NCI-H524 treated with DMSO at 0.1 percent for 48 hours (cell line): ENCODE data around the gene A2M.
A peak's percentile ranks its signal among the peaks of the same experiment; 100 is the strongest.

Experiments
- DNase-seq: peaks from one replicate; lab custom pipeline; 2025; lab: John Stamatoyannopoulos, UW

The A2M gene

DNA sequence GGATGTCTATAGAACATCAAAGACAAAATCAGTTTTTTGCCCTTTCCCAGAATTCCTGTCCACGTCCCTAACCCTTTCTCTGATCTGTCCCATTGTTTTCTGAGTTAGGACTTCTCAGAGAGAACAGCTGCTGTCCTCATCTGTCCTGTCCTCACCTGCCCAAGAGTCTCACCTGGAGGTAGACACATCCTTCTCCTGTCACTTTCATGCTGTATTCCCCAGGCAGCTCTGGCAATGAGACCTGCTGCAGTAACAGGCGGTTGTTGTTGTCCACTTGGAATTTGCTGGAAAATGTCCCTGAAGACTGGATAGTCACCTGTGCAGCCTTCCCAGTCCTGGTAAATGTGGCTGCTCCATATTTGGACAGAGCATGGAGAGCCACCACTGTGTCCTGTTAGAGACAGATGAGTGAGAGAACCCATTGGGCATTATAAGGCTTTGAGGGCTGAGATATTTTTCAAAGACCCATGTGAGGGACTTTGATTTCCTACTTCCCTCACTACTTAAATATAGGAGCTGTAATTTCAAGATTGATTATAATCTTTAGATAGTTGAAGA is 43.2 kb downstream of the A2M start:
- DNase-seq: no peak

GRCh38 chr12:9071969-9072368 is 43.8 kb downstream of the A2M start:
- no peak for DNase-seq

- DNase-seq: no peak
These were observed 44.2 kb downstream of the A2M start for GRCh38 chr12:9071518-9071917.

- DNase-seq: no peak
These were observed 45.4 kb downstream of the A2M start for GRCh38 chr12:9070351-9070750.

- DNase-seq: no peak
These were observed 47.1 kb downstream of the A2M start for GRCh38 chr12:9068600-9068999.

DNA sequence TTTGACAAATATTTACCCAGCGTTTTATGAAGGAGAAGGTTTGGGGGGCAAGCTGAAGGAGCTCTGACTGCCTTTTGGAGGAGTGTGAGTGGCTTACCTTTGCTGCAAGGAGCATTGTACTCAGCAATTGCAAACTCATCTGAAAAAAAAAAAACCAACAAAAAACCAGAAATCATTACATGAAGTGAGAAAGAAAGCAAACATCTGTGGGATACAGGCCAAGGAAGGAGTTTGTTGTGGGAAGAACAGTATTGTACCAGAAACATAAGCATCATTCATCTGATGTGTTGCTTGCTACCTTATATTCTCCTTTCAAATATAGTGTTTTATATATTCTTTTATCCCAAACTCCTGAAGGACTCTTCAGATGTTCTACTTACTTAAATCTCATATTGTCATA is 47.6 kb downstream of the A2M start:
- DNase-seq: no peak

- no peak for DNase-seq
These were observed 48.8 kb downstream of the A2M start for GRCh38 chr12:9066755-9067423.

- DNase-seq: no peak
These were observed 49.5 kb downstream of the A2M start for GRCh38 chr12:9066183-9066623.

DNA sequence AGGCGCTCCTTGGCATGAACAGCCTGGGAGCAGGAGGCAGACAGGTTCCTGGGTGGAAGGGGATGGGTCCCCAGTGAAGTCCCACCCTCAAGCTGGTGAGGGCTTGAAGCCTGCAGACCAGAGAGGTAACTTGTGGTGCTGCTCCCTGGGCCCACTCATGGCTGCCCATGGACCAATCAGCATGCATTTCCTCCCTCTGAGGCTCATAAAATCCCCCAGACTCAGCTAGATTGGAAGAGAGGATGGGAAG is 50.2 kb downstream of the A2M start:
- DNase-seq: no peak

DNA sequence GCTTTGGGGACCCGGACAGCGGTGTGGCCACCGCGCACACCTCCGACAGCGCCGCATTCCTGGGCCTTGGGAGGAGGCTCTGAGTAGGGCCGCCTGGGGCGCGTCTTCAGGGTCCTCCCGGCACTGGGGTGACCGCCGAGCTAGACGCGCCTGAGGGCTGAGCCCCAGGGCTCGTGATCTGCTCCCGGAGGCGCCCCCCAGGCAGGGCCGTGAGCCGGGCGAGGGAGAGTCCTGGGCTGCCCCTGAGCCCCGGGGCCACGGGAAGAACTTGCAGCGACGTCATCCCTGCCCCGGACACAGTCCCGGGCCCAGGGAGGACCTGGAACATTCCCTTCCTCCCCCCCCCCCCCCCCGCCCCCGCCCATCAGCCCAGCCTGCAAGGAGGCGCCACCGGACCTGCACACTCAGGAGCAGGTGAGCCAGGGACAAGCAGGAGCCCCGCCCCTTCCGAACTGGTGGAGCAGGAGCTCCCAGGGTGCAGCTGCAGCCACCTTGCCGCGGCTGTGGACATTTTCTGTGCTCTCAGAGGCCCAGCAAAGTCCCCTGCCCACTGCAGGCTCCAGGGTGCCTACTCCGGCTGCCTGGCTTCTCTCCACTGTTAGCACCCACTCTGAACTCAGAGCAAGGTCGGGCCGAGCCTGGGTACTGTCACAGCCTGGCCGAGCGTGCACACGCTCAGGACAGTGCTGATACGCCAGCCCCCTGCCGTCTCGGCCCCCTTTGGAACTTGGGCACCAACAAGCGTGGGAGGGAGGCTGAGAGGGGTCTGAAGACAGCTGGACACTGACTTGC is 50.7 kb downstream of the A2M start:
- DNase-seq: no peak

DNA sequence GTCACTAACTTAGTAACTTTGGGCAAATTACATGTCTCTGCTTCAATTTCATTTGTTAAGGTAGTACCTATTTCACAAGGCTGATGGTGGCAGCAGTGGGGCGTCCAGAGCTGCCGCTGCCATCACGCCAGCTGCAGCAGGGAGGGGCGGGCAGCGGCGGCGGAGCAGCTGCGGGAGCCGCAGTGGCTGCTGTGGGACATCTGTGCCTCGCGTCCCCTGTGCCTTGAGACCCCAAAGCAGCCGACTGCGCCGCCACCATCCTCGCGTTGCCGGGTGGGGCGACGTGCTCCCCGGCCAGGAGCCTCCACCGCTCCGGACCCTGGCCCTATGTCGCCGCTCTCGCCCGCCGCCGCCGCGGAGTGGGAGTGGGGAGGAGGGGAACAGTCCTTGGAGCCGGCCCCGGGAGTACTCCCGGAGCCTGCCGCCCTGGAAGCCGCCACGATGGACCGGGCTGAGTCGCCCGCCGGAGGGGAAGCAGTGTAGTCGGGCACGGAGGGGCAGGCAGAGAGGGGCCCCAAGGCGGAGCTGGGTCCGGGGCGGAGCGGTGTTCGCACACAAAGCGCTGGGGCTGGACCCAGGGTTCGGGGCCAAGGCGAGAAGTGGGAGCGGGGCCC is 51.4 kb downstream of the A2M start:
- peak; percentile 33 for DNase-seq

DNA sequence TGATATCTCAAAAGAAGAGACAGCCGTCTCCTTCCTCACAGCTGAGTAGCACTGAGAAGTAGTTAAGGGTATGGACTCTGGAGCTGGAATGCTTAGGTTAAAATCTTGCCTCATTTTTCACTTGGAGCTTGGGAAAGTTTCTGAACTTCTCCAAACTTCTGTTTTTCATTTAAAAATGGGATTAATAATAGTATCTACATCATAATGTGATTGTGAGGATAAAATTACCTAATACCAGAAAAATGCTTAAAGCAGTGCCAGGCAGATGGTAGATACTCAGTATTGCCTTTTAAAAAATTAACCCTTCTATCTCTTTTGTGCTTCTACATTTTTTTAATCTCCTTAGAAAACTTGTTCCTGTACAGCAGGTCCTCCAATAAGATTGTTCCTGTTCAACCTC is 63.1 kb downstream of the A2M start:
- DNase-seq: no peak

GRCh38 chr12:9051158-9051550 is 64.6 kb downstream of the A2M start:
- no peak for DNase-seq

DNA sequence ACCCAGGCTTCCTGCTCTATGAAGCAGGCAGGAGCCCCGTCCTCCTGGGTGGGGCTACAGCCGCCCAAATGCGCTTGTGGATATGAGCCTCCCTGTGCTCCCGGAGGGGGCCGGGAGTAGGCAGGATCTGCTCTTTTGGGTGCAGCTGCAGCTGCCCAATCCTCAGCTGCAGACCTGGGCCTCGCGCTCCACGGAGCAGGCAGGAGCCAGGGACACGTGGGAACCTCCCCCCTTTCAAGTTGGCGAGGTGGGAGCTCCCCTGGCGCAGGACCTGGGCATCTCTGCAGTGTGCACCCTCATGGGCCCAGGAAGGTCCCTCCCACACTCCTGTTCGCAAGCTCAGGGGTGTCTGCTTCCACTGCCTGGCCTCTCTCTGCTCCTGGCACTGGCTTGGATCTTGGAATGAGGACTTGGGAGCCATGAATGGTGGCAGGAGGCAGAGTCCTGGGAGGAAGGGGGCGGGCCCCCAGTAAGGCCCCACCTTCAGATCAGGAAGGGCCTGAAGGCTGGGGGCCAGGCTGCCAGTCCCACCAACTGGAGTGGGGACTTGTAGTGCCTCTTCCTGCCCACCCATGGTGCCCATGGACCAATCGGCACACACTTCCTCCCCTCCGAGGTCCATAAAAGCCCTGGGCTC is 65.1 kb downstream of the A2M start:
- no peak for DNase-seq

DNA sequence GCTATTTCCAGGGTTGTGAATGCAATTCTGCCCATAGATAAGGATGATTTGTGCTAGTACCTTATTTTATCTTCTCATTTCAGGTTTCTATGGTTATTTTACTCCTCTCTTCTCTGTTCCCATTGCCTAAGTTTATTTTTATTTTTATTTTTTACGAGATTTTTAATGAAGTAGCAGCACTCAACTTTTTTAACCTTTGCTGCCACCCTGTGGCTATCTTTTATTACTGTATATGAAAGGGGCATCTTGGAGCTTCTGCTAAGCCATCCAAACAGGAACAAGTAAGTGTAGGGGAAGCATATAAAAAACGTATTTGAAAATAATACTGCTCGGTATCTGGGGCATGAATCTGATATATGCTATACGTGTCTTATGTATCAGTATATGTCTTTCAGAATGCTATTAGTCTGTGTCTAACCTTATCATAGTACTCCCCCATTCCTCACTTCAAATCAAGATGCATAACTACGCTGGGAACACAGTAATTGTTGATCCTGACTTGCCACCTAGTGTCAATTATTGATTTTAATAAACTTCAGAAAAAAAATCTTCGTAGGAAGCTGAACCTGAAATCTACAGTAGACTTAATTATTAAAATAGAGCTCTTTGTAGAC is 66.1 kb downstream of the A2M start:
- DNase-seq: no peak

DNA sequence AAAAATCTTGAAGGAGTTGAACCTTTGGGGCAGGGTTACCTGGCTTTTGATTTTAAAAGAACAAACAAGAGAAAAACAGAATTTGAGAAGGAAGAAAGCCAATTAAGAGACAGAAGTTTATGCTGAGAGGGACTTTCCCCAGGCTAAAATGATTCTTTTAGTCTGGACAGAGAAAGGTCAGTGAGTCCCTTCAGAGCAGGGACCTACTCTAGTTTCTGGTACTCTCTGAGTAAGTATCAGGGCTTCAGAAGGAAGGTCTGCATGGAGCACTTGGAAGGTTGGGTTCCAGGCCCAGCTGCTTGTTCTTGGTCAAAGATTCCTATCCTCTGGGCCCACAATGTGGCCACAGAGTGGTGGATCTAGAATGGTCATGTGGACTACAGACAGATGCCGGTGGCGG is 66.8 kb downstream of the A2M start:
- DNase-seq: no peak

DNA sequence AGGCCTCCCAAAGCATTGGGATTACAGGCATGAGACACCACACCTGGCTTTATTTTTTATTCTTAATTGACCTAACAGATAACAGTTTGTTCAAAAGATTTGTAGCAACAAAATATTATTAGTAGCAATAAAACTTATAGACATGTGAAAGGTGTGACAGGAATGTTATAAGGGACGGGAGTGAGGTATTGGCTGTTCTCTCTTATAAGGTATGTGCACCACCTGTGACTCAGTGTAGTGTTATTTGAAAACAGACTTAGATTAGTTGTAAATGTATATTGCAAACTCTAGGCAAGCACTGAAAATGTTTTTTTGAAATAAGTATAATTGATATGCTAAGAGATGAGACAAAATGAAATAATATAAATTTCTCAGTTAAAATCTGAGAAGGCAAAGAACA is 68.6 kb downstream of the A2M start:
- no peak for DNase-seq

- DNase-seq: peak; percentile 85
These were observed 72.0 kb downstream of the A2M start for GRCh38 chr12:9043766-9044165.

DNA sequence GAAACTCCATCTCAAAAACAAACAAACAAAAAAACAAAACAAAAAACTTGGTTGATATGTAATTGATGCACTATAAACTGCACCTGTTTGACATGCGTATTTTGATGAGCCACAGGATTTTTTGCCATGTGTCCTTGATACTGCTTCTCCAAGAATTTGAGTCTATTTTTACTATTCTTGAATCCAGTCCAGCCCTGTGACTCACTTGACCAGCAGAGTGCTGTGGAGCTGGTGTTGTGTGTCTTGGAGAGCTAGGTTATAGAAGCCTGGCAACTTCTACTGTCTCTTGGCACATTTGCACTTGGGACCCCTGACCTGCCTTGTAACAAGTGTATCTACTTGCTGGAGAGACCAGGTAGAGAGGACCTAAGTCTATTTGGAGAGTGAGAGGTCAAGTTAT is 74.4 kb downstream of the A2M start:
- DNase-seq: no peak

DNA sequence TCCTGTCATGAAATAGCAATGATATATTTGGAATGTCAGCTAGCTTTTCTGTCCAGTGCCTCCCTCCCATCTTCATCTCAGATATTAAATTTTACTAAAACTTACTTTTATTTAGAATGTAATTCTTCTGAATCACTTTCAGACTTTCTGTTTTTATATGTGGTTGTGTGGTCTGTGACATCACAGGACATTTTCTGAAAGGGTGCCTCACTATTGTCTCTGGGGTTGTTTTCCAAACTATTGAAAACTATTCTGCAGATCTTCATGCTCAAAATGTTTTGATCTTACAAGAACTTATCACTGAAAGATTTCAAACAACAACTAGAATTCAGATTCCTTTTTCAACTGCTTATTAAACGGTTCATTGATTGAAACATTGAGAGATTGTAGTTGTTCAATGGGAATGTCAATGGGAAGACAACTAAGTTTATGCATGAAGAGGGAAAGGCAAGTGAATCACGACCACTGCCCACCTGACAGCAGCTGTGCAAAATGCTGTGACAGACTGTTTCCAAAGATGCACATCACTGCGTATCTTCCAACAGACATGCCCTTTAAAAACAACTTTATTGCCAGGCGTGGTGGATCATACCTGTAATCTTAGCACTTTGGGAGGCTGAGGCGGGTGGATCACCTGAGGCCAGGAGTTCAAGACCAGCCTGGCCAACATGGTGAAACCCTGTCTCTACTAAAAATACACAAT is 75.1 kb downstream of the A2M start:
- DNase-seq: no peak

- peak; percentile 1 for DNase-seq
These were observed 76.2 kb downstream of the A2M start for GRCh38 chr12:9039397-9039977.
